HL-60 (cell line): Measurements from ENCODE around the gene OLR1.

Experiments used
- DNase-seq, 2 experiments: peaks; one replicate each; pipeline ENCODE4 v3.0.0-alpha.2; 2010 to 2020; ENCODE audit warnings: low read depth in 1 of 2, low spot score in 1 of 2
- H3K27ac ChIP-seq: fragments of 250-450 bp; sonication (Bioruptor Pico); replicated peaks from 2 replicates; pipeline ENCODE4 v1.5.1; 2020; ENCODE audit warnings: mild to moderate bottlenecking, moderate library complexity
- H3K27me3 ChIP-seq: fragments of 250-450 bp; sonication (Bioruptor Pico); 2 replicates; pipeline ENCODE4 v1.5.1; 2021; ENCODE audit warnings: mild to moderate bottlenecking, moderate library complexity; ENCODE audit not compliant: insufficient read depth, poor library complexity, severe bottlenecking
- H3K4me3 ChIP-seq: replicated peaks from 2 replicates; pipeline ENCODE4 v1.5.1; 2011; ENCODE audit warnings: mild to moderate bottlenecking, control low read depth, low read length; ENCODE audit not compliant: insufficient read depth
- GABPA ChIP-seq: IDR thresholded peaks from 2 replicates; pipeline ENCODE4 v1.6.1; 2012; ENCODE audit warnings: low read depth
- POLR2AphosphoS5 ChIP-seq: IDR thresholded peaks from 2 replicates; pipeline ENCODE4 v1.6.1; 2012; ENCODE audit warnings: low read depth
- SPI1 ChIP-seq: IDR thresholded peaks from 2 replicates; pipeline ENCODE4 v1.6.1; 2012; ENCODE audit warnings: low read depth, mild to moderate bottlenecking, borderline replicate concordance
- TF ChIP-seq, protein P1 (sequence below): IDR thresholded peaks from one replicate; pipeline ENCODE4 v1.5.1; 2011; ENCODE audit warnings: low read length, control low read depth, inconsistent platforms; ENCODE audit not compliant: insufficient read depth
- TF ChIP-seq, protein P2 (sequence below): IDR thresholded peaks from 2 replicates; pipeline ENCODE4 v1.6.1; 2012; ENCODE audit warnings: low read depth; ENCODE audit not compliant: insufficient replicate concordance

Gene OLR1

DNA sequence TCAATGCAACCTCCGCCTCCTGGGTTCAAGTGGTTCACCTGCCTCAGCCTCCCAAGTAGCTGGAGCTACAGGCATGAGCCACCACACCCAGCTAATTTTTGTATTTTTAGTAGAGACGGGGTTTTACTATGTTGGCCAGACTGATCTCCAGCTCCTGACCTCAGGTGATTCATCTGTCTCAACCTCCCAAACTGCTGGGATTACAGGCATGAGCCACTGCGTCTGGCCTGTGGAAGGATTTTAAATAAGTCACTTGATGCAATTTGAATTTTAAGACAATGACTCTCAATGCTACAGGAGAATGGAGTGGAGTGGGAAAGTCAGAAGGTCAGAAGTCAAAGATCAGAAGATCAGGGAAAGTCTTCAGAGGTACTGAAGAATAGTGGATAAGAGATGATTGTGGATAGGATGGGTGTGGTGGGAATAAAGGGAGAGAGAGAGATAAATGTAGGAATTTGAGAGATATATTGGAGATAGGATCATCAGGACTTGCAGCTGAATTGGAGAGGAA, 22.3 kb upstream of the OLR1 start:
- no peak overlapping the region for H3K4me3 ChIP-seq
- no peak for DNase-seq
- no peak for TF ChIP-seq GABPA
- TF ChIP-seq, protein P1, sequence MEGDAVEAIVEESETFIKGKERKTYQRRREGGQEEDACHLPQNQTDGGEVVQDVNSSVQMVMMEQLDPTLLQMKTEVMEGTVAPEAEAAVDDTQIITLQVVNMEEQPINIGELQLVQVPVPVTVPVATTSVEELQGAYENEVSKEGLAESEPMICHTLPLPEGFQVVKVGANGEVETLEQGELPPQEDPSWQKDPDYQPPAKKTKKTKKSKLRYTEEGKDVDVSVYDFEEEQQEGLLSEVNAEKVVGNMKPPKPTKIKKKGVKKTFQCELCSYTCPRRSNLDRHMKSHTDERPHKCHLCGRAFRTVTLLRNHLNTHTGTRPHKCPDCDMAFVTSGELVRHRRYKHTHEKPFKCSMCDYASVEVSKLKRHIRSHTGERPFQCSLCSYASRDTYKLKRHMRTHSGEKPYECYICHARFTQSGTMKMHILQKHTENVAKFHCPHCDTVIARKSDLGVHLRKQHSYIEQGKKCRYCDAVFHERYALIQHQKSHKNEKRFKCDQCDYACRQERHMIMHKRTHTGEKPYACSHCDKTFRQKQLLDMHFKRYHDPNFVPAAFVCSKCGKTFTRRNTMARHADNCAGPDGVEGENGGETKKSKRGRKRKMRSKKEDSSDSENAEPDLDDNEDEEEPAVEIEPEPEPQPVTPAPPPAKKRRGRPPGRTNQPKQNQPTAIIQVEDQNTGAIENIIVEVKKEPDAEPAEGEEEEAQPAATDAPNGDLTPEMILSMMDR = no peak
- TF ChIP-seq, protein P2, sequence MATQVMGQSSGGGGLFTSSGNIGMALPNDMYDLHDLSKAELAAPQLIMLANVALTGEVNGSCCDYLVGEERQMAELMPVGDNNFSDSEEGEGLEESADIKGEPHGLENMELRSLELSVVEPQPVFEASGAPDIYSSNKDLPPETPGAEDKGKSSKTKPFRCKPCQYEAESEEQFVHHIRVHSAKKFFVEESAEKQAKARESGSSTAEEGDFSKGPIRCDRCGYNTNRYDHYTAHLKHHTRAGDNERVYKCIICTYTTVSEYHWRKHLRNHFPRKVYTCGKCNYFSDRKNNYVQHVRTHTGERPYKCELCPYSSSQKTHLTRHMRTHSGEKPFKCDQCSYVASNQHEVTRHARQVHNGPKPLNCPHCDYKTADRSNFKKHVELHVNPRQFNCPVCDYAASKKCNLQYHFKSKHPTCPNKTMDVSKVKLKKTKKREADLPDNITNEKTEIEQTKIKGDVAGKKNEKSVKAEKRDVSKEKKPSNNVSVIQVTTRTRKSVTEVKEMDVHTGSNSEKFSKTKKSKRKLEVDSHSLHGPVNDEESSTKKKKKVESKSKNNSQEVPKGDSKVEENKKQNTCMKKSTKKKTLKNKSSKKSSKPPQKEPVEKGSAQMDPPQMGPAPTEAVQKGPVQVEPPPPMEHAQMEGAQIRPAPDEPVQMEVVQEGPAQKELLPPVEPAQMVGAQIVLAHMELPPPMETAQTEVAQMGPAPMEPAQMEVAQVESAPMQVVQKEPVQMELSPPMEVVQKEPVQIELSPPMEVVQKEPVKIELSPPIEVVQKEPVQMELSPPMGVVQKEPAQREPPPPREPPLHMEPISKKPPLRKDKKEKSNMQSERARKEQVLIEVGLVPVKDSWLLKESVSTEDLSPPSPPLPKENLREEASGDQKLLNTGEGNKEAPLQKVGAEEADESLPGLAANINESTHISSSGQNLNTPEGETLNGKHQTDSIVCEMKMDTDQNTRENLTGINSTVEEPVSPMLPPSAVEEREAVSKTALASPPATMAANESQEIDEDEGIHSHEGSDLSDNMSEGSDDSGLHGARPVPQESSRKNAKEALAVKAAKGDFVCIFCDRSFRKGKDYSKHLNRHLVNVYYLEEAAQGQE = no peak
- no peak for TF ChIP-seq POLR2AphosphoS5
- no peak for TF ChIP-seq SPI1

DNA sequence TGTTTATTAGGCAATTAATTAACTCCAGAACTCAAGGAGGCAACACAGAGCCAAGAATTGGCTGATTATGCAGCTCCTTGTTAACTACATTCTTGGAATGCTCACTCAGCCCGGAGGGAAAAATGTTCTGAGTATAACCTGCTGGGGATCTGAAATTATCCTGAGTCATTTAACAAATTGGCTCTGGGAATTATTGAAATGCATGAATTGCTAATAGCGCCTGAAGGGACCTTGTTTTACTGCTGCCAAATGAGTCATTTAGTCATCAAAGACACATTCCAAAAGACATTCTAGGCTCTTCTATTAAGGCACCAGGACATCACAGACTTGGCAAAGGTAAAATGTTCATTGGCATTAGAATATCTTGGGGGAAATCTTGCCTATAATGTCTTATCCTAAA, 19.9 kb upstream of the OLR1 start:
- no peak overlapping the region for H3K27ac ChIP-seq
- DNase-seq = no peak
- TF ChIP-seq SPI1 (no peak), POLR2AphosphoS5 (no peak), GABPA (no peak)
- TF ChIP-seq, protein P2 = no peak
- TF ChIP-seq, protein P1 = no peak
- H3K4me3 ChIP-seq = no peak overlapping the region
- peaks cover 3% of the 10 kb centered on the region for H3K27me3 ChIP-seq

More for the DNA sequence above, 22.3 kb upstream of the OLR1 start:
- Histone ChIP-seq H3K27ac (no peak overlapping the region), H3K27me3 (peaks cover 3% of the 10 kb centered on the region)

DNA sequence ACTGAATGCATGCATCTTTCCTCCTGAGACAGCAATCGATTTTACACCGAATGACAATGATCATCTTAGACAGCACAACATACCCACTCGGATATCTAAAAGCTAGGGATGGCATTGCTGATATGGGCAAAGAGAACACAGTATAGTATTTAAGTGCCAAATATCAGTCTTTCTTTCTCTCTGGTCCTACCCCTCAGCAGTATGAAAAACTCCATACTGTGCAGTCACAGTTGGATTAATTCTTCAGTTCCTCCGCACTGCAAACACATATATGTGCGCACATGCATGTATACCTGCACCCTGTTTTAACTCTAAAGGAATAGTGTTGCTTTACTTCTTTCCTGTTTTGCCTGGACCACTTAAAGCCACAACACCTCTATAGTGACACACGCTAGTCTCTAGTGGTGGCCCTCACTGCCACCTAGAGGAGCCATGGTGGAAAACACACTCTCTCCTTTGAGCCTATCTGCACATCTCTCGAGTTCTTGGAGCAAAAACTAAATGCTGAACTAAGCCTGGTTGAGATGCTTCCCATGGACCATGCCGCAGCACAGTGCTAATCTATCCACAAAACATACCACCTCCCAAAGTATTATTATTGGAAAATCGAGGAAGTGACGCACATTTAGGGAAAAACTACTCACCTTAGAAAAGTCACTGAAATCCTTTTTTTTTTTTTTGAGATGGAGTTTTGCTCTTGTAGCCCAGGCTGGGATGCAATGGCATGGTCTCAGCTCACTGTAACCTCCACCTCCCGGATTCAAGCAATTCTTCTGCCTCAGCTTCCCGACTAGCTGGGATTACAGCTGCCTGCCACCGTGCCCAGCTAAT, 18.8 kb upstream of the OLR1 start:
- Histone ChIP-seq H3K4me3 (no peak overlapping the region), H3K27me3 (peaks cover 3% of the 10 kb centered on the region), H3K27ac (no peak overlapping the region)
- TF ChIP-seq, protein P1 = peak; percentile 86
- no peak for TF ChIP-seq SPI1
- peak; percentile 37 to 76 for DNase-seq
